ENCODE results near the gene ARHGAP32.

ARHGAP32 gene

DNA sequence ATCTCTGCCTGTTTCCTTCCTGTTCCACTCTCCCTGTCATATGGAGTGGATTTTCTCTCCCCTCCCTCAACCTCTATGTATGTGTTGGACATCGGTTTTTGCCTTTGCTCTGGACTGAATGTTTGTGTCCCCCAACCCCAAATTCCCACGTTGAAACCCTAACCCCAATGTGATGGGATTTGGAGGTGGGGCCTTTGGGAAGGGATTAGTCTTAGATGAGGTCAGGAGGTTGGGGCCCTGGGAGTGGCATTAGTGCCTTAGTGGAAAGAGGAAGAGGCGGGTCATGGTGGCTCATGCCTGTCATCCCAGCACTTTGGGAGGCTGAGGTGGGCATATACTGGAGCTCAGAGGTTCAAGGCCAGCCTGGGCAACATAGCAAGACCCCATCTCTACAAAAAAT, 261.1 kb downstream of the ARHGAP32 start:
- ATAC-seq, result no peak
- TF ChIP-seq ESRRG (CRISPR knock-in tag; IDR thresholded peaks at IDR 0.05) (no peak), ZC3H10 (CRISPR knock-in tag; IDR thresholded peaks at IDR 0.05) (no peak), OSR1 (CRISPR knock-in tag; IDR thresholded peaks at IDR 0.05) (no peak), RARB (CRISPR knock-in tag; IDR thresholded peaks at IDR 0.05) (no peak), ARNTL (CRISPR knock-in tag; IDR thresholded peaks at IDR 0.05; ENCODE audit: borderline replicate concordance, low read depth) (no peak), ZNF70 (CRISPR knock-in tag; IDR thresholded peaks at IDR 0.05) (no peak), ZFP30 (CRISPR knock-in tag; IDR thresholded peaks at IDR 0.05) (no peak), TCF4 (CRISPR knock-in tag; IDR thresholded peaks at IDR 0.05; ENCODE audit: borderline replicate concordance) (no peak), ZNF565 (CRISPR knock-in tag; conservative IDR thresholded peaks at IDR 0.05; ENCODE audit: low read depth) (no peak), TOX (CRISPR knock-in tag; IDR thresholded peaks at IDR 0.05; ENCODE audit: borderline replicate concordance) (no peak), ZNF8 (CRISPR knock-in tag; IDR thresholded peaks at IDR 0.05) (no peak), ISL1 (CRISPR knock-in tag; IDR thresholded peaks at IDR 0.05) (no peak)
- TF ChIP-seq, protein P1, sequence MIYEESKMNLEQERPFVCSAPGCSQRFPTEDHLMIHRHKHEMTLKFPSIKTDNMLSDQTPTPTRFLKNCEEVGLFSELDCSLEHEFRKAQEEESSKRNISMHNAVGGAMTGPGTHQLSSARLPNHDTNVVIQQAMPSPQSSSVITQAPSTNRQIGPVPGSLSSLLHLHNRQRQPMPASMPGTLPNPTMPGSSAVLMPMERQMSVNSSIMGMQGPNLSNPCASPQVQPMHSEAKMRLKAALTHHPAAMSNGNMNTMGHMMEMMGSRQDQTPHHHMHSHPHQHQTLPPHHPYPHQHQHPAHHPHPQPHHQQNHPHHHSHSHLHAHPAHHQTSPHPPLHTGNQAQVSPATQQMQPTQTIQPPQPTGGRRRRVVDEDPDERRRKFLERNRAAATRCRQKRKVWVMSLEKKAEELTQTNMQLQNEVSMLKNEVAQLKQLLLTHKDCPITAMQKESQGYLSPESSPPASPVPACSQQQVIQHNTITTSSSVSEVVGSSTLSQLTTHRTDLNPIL (CRISPR knock-in tag; IDR thresholded peaks at IDR 0.05; ENCODE audit: low read depth), result no peak
- TF ChIP-seq, protein P2, sequence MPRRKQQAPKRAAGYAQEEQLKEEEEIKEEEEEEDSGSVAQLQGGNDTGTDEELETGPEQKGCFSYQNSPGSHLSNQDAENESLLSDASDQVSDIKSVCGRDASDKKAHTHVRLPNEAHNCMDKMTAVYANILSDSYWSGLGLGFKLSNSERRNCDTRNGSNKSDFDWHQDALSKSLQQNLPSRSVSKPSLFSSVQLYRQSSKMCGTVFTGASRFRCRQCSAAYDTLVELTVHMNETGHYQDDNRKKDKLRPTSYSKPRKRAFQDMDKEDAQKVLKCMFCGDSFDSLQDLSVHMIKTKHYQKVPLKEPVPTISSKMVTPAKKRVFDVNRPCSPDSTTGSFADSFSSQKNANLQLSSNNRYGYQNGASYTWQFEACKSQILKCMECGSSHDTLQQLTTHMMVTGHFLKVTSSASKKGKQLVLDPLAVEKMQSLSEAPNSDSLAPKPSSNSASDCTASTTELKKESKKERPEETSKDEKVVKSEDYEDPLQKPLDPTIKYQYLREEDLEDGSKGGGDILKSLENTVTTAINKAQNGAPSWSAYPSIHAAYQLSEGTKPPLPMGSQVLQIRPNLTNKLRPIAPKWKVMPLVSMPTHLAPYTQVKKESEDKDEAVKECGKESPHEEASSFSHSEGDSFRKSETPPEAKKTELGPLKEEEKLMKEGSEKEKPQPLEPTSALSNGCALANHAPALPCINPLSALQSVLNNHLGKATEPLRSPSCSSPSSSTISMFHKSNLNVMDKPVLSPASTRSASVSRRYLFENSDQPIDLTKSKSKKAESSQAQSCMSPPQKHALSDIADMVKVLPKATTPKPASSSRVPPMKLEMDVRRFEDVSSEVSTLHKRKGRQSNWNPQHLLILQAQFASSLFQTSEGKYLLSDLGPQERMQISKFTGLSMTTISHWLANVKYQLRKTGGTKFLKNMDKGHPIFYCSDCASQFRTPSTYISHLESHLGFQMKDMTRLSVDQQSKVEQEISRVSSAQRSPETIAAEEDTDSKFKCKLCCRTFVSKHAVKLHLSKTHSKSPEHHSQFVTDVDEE (CRISPR knock-in tag; IDR thresholded peaks at IDR 0.05), result no peak
- TF ChIP-seq, protein P3, sequence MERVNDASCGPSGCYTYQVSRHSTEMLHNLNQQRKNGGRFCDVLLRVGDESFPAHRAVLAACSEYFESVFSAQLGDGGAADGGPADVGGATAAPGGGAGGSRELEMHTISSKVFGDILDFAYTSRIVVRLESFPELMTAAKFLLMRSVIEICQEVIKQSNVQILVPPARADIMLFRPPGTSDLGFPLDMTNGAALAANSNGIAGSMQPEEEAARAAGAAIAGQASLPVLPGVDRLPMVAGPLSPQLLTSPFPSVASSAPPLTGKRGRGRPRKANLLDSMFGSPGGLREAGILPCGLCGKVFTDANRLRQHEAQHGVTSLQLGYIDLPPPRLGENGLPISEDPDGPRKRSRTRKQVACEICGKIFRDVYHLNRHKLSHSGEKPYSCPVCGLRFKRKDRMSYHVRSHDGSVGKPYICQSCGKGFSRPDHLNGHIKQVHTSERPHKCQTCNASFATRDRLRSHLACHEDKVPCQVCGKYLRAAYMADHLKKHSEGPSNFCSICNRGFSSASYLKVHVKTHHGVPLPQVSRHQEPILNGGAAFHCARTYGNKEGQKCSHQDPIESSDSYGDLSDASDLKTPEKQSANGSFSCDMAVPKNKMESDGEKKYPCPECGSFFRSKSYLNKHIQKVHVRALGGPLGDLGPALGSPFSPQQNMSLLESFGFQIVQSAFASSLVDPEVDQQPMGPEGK (CRISPR knock-in tag; IDR thresholded peaks at IDR 0.05; ENCODE audit: borderline replicate concordance), result no peak

DNA sequence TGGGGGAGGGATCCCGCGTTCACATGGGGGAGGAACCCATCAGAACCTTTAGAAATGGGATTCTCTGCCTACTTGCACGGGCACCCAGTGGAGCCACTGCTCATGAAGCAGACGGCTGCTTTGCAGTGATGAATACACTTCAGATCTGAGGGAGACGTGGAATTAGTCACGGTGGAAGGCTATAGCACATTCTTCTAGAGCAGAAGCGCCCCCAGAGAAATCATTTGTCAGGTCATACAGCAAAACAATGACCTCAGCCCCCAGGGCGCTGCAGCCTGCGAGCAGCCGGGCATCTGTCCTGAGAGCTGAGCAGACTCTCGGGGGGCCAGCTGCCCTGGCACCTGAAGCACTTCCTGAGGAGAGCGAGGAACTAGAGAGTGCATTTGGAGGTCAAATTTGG, 262.1 kb downstream of the ARHGAP32 start:
- ATAC-seq, result peak; percentile 28; the same call in 2 of the 3 replicates
- TF ChIP-seq PPARA (CRISPR knock-in tag; IDR thresholded peaks at IDR 0.05; ENCODE audit: borderline replicate concordance) (no peak), ISL1 (CRISPR knock-in tag; IDR thresholded peaks at IDR 0.05) (no peak), ZFP3 (CRISPR knock-in tag; IDR thresholded peaks at IDR 0.05) (no peak), CSDC2 (CRISPR knock-in tag; IDR thresholded peaks at IDR 0.05) (no peak), TOX (CRISPR knock-in tag; IDR thresholded peaks at IDR 0.05; ENCODE audit: borderline replicate concordance) (no peak), ZNF70 (CRISPR knock-in tag; IDR thresholded peaks at IDR 0.05) (no peak), ZFP30 (CRISPR knock-in tag; IDR thresholded peaks at IDR 0.05) (no peak), ZNF8 (CRISPR knock-in tag; IDR thresholded peaks at IDR 0.05) (no peak), ARNTL (CRISPR knock-in tag; IDR thresholded peaks at IDR 0.05; ENCODE audit: borderline replicate concordance, low read depth) (no peak), SNAI2 (CRISPR knock-in tag; IDR thresholded peaks at IDR 0.05) (no peak)
- TF ChIP-seq, protein P4, sequence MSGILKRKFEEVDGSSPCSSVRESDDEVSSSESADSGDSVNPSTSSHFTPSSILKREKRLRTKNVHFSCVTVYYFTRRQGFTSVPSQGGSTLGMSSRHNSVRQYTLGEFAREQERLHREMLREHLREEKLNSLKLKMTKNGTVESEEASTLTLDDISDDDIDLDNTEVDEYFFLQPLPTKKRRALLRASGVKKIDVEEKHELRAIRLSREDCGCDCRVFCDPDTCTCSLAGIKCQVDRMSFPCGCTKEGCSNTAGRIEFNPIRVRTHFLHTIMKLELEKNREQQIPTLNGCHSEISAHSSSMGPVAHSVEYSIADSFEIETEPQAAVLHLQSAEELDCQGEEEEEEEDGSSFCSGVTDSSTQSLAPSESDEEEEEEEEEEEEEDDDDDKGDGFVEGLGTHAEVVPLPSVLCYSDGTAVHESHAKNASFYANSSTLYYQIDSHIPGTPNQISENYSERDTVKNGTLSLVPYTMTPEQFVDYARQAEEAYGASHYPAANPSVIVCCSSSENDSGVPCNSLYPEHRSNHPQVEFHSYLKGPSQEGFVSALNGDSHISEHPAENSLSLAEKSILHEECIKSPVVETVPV (CRISPR knock-in tag; IDR thresholded peaks at IDR 0.05), result no peak
- TF ChIP-seq, protein P5, sequence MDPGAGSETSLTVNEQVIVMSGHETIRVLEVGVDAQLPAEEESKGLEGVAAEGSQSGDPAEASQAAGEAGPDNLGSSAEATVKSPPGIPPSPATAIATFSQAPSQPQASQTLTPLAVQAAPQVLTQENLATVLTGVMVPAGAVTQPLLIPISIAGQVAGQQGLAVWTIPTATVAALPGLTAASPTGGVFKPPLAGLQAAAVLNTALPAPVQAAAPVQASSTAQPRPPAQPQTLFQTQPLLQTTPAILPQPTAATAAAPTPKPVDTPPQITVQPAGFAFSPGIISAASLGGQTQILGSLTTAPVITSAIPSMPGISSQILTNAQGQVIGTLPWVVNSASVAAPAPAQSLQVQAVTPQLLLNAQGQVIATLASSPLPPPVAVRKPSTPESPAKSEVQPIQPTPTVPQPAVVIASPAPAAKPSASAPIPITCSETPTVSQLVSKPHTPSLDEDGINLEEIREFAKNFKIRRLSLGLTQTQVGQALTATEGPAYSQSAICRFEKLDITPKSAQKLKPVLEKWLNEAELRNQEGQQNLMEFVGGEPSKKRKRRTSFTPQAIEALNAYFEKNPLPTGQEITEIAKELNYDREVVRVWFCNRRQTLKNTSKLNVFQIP (CRISPR knock-in tag; IDR thresholded peaks at IDR 0.05; ENCODE audit: borderline replicate concordance, low read depth), result no peak

DNA sequence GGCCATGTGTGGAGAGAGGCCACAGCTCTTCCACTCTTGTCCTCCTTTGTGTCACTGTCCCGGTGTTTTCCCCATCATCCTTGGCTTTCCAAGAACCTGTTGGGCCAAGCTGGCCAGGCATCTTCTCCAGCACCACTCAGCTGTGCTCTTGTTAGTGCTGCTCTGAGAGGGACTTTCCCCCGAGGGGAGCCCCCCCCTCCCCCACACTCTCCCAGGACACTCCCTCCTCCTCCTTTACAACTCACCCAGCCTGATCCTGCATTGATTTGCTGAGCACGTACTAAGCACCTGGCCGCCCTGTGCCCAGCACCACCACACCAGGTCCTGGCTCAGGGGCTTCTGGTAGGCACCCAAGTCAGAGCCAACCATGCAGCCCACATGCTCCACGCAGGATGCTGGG, 262.7 kb downstream of the ARHGAP32 start:
- TF ChIP-seq, protein P1 (CRISPR knock-in tag; IDR thresholded peaks at IDR 0.05; ENCODE audit: low read depth), result no peak
- TF ChIP-seq ZC3H10 (CRISPR knock-in tag; IDR thresholded peaks at IDR 0.05) (no peak), ZNF8 (CRISPR knock-in tag; IDR thresholded peaks at IDR 0.05) (no peak), TCF4 (CRISPR knock-in tag; IDR thresholded peaks at IDR 0.05; ENCODE audit: borderline replicate concordance) (no peak), ZFP30 (CRISPR knock-in tag; IDR thresholded peaks at IDR 0.05) (no peak), ISL1 (CRISPR knock-in tag; IDR thresholded peaks at IDR 0.05) (no peak), OSR1 (CRISPR knock-in tag; IDR thresholded peaks at IDR 0.05) (no peak)
- TF ChIP-seq, protein P2 (CRISPR knock-in tag; IDR thresholded peaks at IDR 0.05), result no peak
- no peak for ATAC-seq
